Glomerular endothelial cell (primary cell): Measurements from ENCODE around the gene AKT1. TPM values are rescaled to one million over a fixed set of nuclear protein-coding genes. Genes with fewer than 3 reads are reported as not detected.
"Not testable (repeated sequence)": the region's sequence is repeated elsewhere in the genome, so short reads cannot be mapped to it uniquely, and the experiment has no call there.

Experiments used
- DNase-seq: peaks from one replicate; pipeline ENCODE4 v3.0.0-alpha.2; 2011; ENCODE audit warnings: low read depth, low spot score; ENCODE audit errors: extremely low read depth
- total RNA-seq: library from RNA; depleted of rRNA; stranded (reverse); fragments of >200 nt; gene quantifications from 2 replicates; pipeline ENCODE4 v1.2.3, GENCODE V29; 2015

AKT1 gene
- total RNA-seq, 1 donor from 2014 or later = 143 TPM

DNA sequence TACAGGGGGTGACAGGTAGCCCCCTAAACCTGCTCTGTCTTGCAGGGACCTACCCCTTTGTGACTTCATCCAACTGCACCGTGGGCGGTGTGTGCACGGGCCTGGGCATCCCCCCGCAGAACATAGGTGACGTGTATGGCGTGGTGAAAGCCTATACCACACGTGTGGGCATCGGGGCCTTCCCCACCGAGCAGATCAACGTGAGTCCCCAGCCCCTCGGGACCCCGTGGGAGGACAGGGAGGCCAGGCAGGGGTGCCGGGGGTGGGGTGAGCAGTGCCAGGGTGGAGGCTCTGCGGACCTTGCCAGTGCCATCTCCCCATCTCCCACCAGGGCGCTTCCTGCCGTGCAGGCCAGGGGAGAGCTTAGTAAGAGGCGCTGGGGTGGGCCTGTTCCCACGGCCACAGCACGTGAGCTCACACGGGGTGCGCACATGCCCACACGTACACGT is 53.7 kb downstream of the AKT1 start:
- DNase-seq = no peak

- no peak for DNase-seq
Observed at GRCh38 chr14:104741108-104741802, 54.3 kb downstream of the AKT1 start.

DNA sequence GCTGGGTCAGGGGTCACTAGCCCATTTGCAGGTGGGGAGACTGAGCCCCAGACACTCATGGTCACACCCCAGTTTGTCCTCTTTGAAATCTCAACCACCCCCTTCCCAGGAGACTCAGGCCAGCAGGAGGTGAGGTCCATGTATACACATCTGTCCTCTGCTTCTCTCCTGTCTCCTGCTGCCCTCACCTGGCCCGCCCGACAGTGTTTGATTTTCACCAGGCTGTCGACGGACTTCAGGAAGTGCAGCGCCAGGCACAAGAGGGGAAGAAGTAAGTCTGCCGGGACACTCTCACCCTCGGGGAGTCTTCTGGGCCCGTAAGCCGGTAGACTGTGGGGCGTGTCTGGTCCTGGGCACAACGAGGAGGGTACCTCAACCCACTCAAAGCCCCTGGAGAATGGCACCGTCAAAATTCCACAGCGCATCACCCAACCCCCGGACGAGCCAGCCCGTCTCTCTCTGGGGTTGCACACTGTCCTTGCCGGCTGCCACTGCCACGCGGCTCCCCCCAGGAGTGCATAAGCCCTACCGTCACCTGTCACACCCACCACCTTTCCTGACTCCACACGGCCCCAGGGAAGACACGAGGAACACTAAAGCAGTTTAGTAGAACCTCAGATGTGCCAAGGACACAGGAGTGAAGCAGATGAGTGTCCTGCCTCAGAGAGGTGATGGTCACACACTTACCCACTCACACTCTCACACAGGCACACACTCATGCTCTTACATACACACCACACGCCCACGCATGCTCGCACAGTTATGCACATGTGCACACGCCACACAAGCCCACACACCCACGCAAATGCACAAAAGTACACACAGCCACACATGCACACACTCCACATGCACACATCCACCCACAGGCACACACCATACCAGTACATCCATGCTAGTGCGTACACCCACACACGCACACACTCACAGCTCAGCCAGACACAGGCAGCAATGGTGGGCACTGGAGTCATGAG is 55.7 kb downstream of the AKT1 start:
- no peak for DNase-seq

DNA sequence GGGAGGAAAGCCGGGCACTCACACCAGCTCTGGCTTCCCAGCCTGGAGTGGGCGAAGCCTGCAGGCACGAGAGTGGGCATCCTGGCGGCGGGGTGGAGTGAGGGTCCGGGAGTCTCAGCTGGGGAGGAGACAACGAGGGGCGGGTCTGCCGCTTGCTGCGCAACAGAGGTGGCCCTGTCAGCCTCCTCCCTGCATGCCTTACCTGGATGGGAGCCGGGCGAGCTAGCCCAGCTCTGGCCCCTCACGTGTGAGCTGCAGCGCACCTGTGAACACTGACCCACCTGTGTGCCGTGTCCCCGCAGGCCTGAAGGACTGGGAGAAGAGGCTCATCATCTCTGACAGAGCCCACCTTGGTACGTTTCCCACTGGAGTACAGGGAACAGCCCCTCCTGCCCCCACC is 56.5 kb downstream of the AKT1 start:
- DNase-seq = no peak

DNA sequence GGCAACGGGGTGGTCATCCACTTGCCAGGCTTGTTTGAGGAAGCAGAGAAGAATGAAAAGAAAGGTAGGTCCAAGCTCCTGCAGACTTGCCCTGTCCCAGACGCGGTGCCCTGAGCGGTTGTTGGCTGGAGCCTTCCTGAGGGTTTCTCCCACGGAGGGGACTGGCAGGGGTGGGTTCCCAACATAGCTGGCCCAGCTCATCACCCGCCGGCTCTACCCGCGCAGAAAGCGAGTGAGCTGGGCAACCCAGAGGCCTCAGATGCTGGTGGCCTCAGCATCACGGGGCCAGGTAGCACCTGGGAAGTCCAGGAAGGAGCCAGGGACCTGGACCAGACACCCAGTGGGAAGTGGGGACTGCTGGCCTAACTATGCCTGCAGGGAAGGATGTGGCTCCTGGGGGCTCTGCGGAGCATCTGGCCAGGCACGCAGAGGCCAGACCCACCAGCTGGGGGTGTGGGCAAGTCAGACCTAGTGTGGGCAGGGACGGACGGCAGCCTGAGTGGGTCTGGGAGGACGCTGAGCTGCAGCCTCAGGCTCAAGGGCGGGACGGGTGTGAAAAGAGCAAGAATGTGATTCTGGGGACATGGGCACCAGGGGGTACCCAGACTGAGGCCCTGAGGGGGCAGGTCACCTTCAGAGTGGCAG is 57.1 kb downstream of the AKT1 start:
- DNase-seq = no peak

DNA sequence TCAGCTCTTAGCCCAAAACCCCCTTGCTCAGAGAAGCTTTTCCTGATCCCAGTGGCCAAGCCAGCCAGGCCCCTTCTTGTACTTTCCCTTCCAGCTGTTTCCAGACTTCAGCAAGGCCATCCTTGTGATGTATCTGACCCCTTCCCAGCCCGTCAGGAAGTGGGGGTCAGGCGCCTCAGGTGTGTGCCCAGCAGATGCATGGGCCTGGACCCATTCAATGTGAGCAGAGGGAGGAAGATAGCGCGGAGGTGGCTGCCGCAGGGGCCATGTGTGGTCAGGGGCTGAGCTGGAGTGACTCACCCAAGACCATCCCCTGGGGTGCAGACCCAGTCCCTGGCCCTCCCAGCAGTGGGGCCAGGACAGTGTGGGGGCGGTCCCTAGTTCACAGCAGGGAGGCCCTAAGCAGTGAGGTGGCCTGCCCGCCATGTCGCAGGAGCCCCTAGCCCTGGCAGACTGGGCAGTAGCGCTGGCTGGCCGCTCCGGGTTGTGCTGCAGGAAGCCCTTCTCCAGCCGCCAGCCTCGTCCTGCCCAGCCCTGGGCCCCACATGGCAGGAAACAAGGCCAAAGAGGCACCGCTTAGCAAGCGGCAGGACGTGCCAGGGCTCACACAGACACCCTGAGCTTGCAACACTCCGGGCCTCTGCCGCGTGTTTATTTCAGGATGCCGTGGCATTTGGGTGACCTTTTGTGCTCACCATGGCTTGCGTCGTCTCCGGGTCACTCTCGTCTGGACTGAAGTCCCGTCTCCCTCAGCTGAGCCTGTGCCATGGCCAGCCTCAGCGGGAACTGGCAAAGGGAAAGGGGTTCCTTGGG is 59.5 kb downstream of the AKT1 start:
- DNase-seq = peak; percentile 22

DNA sequence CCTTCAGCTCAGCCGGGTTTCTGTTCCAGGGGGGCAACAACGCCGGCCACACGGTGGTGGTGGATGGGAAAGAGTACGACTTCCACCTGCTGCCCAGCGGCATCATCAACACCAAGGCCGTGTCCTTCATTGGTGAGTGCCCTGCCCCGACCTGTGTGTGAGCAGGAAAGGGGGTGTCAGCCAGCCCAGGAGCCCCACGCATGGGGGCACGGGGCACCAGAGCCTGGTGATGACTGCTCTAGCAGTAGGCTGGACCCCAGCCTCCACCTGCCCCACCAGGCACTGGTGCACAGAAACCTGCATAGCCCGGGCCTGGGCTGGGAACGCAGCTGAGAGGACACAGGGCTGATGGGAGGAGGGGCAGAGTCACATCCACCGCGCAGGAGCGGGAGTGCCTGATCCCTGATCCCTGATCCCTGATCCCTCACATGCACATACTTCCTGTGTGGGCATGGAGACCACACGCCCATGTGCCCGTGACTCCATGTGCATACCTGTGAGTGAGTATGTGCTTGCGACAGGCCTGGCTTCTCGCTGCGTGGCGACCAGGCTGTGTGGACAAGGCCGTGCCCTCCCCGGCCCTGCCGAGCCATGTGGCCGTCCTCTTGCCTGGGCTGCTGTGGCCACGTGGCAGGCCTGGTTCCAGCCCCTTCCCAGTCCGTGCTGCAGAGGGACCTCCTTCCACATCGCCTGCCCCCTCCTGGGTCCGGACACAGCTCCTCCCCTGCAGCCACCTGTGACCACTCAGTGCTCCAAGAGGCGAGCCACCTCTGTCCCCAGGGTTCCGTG is 60.4 kb downstream of the AKT1 start:
- no peak for DNase-seq

DNA sequence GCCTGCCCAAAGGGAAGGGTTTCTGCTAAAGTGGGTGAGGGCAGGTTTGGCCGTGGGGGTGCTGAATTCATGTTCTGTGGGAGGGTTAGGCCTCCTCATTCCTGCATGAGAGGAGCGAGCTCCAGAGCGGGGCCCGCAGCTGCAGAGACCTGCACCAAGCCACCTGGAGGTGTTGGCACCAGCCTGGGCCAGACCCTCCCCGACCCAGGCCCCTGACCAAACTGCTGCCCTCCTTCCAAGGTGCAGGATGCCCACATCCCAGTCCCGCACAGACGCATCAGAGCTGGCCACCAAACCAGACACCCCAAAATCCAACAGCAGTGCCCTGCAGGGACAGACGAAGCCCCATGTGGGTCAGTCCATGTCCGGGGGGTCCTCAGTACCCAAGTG is 61.0 kb downstream of the AKT1 start:
- DNase-seq = no peak

- no peak for DNase-seq
Observed at GRCh38 chr14:104734051-104734587, 61.4 kb downstream of the AKT1 start.

DNA sequence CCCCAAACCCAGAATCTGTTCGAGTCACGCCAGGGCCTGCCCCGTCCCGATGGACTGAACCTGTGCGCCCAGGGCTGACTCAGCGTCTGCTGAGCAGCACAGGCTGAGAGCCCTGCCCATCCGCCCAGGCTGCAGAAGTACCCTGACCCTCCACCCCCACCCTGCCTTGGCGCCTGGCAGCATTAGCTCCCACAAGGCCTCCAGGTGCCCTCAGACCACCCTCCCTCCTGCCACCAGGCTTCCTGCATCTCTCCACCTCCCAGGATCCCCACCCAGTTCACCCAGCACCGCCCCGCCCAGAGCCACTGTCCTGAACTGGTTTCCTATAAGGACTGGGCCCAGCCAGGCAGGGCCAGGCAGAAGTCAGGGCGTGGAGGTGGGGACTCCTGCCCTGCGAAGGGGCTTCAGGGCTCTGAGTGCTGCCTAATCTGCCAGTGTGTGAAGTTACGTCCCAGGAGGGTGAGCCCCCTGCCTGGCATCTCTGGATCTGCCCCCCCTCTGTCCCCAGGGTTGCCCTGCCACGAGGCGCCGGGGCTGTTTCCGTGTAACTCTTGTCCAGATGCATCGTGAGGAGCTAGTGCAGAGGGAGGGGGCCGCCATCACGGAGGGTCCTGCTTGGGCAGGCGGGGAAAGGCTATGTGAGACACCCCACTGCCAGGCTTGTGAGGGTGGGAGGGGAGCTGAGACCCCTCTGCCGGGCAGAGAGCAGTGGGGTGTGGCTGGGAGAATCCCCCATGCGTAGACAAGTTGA is 62.4 kb downstream of the AKT1 start:
- DNase-seq = no peak

- DNase-seq = no peak
Observed at GRCh38 chr14:104732355-104732804, 63.2 kb downstream of the AKT1 start.

DNA sequence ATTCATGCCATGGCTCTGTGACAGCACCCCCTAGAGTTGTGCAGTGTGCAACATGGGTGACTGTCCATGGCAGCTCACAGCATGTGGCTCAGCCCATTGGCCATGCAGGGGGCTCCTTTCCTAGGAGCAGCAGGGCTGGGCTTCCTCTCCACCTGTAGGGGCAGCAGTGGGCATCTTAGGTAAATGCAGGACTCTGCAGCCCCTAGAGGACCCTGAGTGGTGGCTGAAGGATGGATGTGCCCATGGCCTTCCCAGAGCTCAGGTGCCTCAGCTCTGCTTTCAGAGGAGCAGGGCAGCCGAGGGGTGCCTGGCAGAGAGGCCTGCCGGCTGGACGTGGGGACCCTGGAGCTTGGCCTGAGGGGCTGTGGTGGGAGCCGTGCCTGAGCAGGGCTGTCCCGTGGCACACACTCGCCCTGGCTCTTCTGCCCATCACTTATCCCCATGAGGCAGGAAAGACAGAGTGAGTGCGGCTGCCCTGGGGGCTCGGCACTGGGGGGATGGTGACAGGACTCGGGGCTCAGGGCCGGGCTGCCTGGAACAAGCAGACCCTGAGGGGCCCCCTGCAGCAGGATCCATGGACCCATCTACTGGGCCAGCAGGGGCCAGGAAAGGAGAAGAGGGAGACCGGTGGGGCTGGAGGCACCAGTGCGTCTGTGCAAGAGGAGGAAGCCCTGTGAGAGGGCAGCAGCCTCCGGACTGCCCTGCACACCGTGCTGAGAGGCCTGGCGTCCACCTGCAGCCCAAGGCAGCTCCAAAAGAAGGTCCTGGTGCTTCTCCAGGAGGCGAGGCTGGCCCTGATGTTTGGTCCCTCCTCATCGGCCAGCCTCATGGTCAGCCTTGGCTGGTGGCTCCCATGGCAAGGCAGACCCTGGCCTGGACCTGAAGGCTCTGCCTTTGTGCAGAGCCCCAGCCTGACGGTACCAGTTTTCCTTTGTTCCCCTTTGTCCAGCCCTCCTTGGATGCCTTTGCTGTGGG is 63.9 kb downstream of the AKT1 start:
- no peak for DNase-seq

GRCh38 chr14:104730487-104730886 is 65.1 kb downstream of the AKT1 start:
- DNase-seq = no peak

- no peak for DNase-seq
Observed at GRCh38 chr14:104729835-104730181, 65.7 kb downstream of the AKT1 start.

DNA sequence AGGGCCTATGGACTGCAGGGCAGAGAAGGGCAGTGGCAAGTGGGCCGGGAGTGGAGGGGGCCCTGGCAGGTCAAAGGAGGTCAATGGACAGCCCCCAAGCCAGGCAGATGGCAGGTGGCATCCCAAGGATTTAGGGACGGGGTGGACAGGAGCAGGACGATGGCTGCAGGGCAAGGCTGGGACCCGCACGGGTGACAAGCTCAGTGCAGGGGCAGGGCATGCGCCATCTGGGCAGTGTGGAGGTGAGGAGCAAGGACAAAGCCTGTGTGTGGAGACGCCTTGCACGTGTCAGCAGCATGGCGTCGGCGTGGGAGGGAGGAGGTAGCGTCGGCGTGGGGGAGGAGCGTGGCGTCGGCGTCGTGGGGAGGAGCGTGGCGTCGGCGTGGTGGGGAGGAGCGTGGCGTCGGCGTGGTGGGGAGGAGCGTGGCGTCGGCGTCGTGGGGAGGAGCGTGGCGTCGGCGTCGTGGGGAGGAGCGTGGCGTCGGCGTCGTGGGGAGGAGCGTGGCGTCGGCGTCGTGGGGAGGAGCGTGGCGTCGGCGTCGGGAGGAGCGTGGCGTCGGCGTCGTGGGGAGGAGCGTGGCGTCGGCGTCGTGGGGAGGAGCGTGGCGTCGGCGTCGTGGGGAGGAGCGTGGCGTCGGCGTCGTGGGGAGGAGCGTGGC is 66.2 kb downstream of the AKT1 start:
- DNase-seq = not testable (repeated sequence)

DNA sequence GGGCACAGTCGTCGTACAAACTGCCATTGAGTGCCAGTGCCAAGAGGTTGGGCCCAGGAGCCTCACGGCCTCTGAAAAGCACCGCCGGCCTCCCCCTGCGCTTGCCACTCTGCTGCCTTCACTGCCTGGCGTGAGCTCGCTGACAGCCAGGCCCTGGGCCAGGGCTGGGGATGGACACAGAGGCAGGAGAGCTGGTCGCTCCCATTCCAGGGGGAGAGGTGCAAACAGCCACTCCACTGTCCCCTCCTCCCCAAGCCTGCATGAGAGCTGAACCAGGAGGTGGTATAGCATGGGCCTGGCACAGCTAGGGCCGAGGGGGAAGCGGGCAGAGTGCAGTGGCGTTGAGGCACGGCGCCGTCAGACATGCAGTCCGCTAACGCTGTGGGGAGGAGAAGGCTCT is 66.9 kb downstream of the AKT1 start:
- DNase-seq = no peak
